ENCODE results near the gene PNKD. TPM values are rescaled to one million over a fixed set of nuclear protein-coding genes. Genes with fewer than 3 reads are reported as not detected.
A peak's percentile ranks its signal among the peaks of the same experiment; 100 is the strongest.

Gene PNKD
- total RNA-seq, 1 donor from 2014 or later: 45.0 TPM

- Mint-ChIP-seq H3K4me1 (ENCODE audit: unreplicated experiment) (no peaks in the 10 kb centered on the region), H3K27me3 (ENCODE audit: unreplicated experiment) (no peaks in the 10 kb centered on the region), H3K36me3 (ENCODE audit: unreplicated experiment) (peaks cover 55% of the 10 kb centered on the region), H3K4me3 (ENCODE audit: unreplicated experiment) (no peak overlapping the region), H3K27ac (ENCODE audit: unreplicated experiment) (no peak overlapping the region), H3K9me3 (ENCODE audit: unreplicated experiment) (no peaks in the 10 kb centered on the region)
- no peak for DNase-seq (ENCODE audit: extremely low spot score, unreplicated experiment)
- TF ChIP-seq CTCF (IDR thresholded peaks at IDR 0.05): no peak
Measured at GRCh38 chr2:218253232-218253625, 17.1 kb upstream of the PNKD start.

GRCh38 chr2:218255446-218255845 lies 14.9 kb upstream of the PNKD start:
- peaks cover 38% of the 10 kb centered on the region for H3K36me3 Mint-ChIP-seq (ENCODE audit: unreplicated experiment)
- no peak for TF ChIP-seq CTCF (IDR thresholded peaks at IDR 0.05)
- H3K9me3 Mint-ChIP-seq (ENCODE audit: unreplicated experiment): no peaks in the 10 kb centered on the region
- DNase-seq (ENCODE audit: extremely low spot score, unreplicated experiment): no peak
- H3K4me3 Mint-ChIP-seq (ENCODE audit: unreplicated experiment): no peak overlapping the region
- H3K27ac Mint-ChIP-seq (ENCODE audit: unreplicated experiment): no peak overlapping the region
- no peaks in the 10 kb centered on the region for H3K27me3 Mint-ChIP-seq (ENCODE audit: unreplicated experiment)
- H3K4me1 Mint-ChIP-seq (ENCODE audit: unreplicated experiment): peaks cover 16% of the 10 kb centered on the region

GRCh38 chr2:218256612-218257350 lies 13.5 kb upstream of the PNKD start:
- Mint-ChIP-seq H3K36me3 (ENCODE audit: unreplicated experiment) (peaks cover 32% of the 10 kb centered on the region), H3K27me3 (ENCODE audit: unreplicated experiment) (no peaks in the 10 kb centered on the region), H3K27ac (ENCODE audit: unreplicated experiment) (no peak overlapping the region), H3K9me3 (ENCODE audit: unreplicated experiment) (no peaks in the 10 kb centered on the region), H3K4me1 (ENCODE audit: unreplicated experiment) (peaks cover 24% of the 10 kb centered on the region), H3K4me3 (ENCODE audit: unreplicated experiment) (no peak overlapping the region)
- no peak for TF ChIP-seq CTCF (IDR thresholded peaks at IDR 0.05)
- DNase-seq (ENCODE audit: extremely low spot score, unreplicated experiment): no peak

GRCh38 chr2:218257390-218257981 lies 12.8 kb upstream of the PNKD start:
- Mint-ChIP-seq H3K4me1 (ENCODE audit: unreplicated experiment) (peaks cover 24% of the 10 kb centered on the region), H3K27ac (ENCODE audit: unreplicated experiment) (no peak overlapping the region), H3K9me3 (ENCODE audit: unreplicated experiment) (no peaks in the 10 kb centered on the region), H3K27me3 (ENCODE audit: unreplicated experiment) (no peaks in the 10 kb centered on the region), H3K36me3 (ENCODE audit: unreplicated experiment) (peaks cover 26% of the 10 kb centered on the region), H3K4me3 (ENCODE audit: unreplicated experiment) (no peak overlapping the region)
- peak; percentile 56 for TF ChIP-seq CTCF (IDR thresholded peaks at IDR 0.05)
- DNase-seq (ENCODE audit: extremely low spot score, unreplicated experiment): no peak

GRCh38 chr2:218259099-218259961 lies 11.0 kb upstream of the PNKD start:
- peaks cover 24% of the 10 kb centered on the region for H3K4me1 Mint-ChIP-seq (ENCODE audit: unreplicated experiment)
- H3K27me3 Mint-ChIP-seq (ENCODE audit: unreplicated experiment): no peaks in the 10 kb centered on the region
- peak overlapping the region; percentile 66 for H3K27ac Mint-ChIP-seq (ENCODE audit: unreplicated experiment)
- TF ChIP-seq CTCF (IDR thresholded peaks at IDR 0.05): no peak
- no peak overlapping the region for H3K4me3 Mint-ChIP-seq (ENCODE audit: unreplicated experiment)
- H3K9me3 Mint-ChIP-seq (ENCODE audit: unreplicated experiment): no peaks in the 10 kb centered on the region
- no peak for DNase-seq (ENCODE audit: extremely low spot score, unreplicated experiment)
- peaks cover 18% of the 10 kb centered on the region for H3K36me3 Mint-ChIP-seq (ENCODE audit: unreplicated experiment)
